Posterior vena cava (tissue), 2 donors: ENCODE data around the gene PROSER2. TPM values are rescaled to one million over a fixed set of nuclear protein-coding genes. Genes with fewer than 3 reads are reported as not detected.

ENCODE experiments used
- DNase-seq: peaks from one replicate; pipeline ENCODE4 v3.0.0-alpha.2; 2020; ENCODE audit warnings: low spot score
- intact Hi-C, 2 donors: fragments of 100-400 bp; cut with DNase I; formaldehyde crosslinking; loops; one replicate each; pipeline versions ENCODE4 v1.14.1 to v1.14.2; 2022 to 2023
- total RNA-seq, 2 donors: library from RNA; stranded (reverse); fragmentation: NEBNext Ultra II Directional; extraction: Animal tissue kit (Norgen Biotek cat#: 25700); gene quantifications; one replicate each; pipeline ENCODE4 v1.2.1, GENCODE V29; 2021
- donor health status: DM: yes; HTN: yes; CAD: no.
- donor health status: DM: yes; HTN: yes; CAD: no.

The PROSER2 gene
- total RNA-seq, 2 donors from 2014 or later = 1.6 to 2.0 TPM

DNA sequence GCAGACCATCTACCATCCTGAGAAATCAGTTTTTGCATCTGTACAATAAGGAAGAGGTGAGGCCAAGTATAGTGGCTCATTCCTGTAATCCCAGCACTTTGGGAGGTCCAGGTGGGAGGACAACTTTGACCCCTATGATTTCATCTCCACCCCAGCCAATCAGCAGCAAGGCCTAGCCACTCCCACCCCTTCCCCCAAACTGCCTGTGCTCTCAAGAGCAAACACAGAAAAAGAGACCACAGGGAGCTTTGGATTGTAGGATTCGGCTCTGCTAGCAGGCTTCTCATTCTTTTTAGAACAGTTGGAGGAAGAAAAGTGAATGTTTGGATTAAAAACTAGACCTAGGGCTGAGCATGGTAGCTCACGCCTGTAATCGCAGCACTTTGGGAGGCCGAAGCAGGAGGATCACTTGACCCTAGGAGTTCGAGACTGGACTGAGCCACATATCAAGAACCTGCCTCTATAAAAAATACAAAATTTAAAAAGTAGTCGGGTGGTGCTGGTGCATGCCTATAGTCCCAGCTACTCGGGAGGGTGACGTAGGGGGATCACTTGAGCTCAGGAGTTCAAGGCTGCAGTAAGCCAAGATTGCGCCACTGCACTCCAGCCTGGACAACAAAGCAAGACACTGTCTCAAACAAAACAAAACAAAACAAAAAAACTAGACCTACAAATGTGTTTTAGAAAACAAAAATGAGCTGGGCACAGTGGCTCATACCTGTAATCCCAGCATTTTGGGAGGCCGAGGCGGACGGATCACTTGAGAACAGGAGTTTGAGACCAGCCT lies 25.1 kb upstream of the PROSER2 start:
- intact Hi-C loops = no loop called here
- no peak for DNase-seq

DNA sequence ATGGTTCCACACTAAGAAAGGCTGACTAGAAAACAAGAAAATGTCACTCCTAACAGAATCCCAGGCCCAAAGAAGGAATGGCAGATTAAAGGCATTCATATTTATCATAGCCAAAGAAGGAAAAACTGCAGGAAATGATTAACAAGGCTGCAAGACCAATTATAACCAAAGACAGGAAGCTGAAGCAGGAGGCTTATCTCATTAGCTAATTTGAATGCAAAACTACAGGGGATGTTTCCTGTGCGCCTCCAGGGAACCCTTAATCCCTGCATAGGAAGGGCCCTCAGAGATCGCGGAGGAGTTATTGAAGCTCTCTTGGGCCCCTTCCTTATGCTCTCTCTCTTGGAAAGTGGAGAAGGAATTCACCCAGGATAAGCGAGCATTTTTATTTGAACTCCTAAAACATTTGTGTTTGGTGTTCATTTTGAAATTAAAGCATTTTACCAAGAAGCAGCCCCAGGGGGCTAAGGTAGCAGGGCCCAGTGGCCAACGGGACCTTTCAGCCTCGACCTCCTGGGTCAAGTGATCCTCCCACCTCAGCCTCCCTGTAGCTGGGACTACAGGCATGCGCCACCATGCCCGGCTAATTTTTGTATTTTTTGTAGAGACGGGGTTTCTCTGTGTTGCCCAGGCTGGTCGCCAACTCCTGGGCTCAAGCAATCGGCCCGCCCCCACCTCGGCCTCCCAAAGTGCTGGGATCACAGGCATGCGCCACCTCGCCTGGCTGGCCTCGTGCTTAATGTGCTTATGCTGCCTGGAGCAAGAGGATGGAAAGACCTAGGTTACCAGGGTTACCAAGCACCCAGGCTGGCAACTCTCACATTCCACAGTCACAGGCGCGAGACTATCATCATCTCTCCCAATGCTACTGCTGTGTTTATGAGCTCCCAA lies 24.1 kb upstream of the PROSER2 start:
- intact Hi-C loops = no loop called here

DNA sequence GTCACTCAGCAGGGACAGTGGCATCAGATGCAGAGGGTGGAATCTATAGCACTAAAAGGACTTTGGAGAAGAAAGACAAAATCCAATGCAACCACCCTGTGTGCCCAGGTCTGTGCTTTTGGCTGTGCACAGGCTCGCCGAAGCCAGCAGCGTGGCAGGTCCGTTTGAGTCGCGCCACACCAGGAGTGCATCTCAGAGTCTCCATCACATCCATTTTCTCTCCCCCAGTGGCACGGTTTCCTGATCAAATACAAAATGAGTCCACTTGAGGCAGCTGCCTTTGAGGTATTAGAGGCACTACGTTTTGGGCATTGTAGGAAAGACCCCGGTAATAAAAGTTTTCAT lies 23.4 kb upstream of the PROSER2 start:
- intact Hi-C loops = no loop called here
- DNase-seq = no peak

More for the DNA sequence above, 24.1 kb upstream of the PROSER2 start:
- DNase-seq = no peak

DNA sequence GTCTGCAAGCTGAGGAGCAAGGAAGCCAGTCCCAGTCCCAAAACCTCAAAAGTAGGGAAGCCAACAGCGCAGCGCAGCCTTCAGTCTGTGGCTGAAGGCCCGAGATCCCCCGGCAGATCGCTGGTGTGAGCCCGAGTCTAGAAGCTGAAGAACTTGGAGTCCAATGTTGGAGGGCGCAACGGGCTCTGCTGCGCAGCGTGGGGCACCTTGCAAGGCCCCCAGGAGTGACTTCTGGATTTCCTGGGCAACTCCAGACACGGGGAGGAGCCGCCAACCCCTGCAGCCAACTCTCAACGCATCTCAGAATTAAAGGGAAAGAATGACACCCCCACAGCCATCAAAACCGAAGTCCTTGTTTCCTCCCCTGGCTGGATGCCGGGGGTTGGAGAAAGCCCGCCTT lies 18.8 kb upstream of the PROSER2 start:
- intact Hi-C loops = no loop called here
- no peak for DNase-seq

DNA sequence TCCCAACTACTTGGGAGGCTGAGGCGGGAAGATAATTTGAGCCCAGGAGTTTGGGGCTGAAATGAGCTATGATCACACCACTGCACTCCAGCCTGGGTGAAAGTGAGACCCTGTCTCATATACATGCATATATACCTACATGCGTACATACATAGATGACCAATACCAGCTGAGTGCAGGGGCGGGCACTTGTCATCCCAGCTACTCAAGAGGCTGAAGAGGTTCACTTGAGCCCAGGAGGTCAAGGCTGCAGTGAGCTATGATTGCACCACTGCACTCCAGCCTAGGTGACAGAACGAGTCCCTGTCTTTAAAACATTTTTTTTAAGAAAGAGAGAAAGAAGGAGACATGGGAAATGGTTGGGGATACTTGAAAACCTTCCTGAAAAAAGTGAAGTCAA lies 17.4 kb upstream of the PROSER2 start:
- no peak for DNase-seq
- intact Hi-C loops = no loop called here

DNA sequence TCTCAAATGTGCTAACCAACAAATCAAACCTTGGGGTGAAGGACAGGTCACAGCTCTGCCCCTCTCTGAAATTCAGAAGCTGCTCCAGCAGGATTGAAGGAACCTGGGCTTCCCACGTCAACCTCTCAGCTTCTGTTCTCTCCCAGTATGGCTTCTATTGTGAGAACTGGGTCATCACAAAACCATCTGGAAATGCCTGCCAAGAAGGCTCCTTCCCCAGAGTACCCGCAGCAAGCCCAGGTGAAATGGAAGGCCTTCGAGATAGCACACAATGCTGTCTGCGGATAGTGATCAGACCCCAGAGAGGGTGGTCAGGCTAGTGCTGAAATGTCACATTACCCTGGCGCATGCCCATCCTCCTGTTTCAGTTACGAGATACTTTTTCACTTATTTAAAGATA lies 16.4 kb upstream of the PROSER2 start:
- intact Hi-C loops = no loop called here
- no peak for DNase-seq

DNA sequence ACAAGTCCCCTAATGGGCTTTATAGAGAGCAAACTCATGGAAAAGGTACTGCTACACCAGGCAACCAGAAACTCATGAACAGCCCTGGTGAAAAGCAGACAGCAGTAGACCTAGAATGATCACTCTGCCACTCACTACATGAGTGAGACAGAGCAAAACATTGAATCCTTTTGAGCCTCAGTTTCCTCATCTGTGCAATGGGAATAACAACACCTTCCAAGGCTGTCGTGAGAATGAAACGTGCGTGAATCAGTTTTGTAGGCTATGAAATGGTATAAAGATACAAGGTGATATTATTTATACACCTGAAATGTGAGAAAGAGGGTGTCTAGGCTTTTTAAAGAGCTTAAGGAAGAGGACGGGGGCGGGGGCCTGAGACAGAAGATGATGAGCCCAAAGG lies 14.3 kb upstream of the PROSER2 start:
- no peak for DNase-seq
- intact Hi-C loops = no loop called here

DNA sequence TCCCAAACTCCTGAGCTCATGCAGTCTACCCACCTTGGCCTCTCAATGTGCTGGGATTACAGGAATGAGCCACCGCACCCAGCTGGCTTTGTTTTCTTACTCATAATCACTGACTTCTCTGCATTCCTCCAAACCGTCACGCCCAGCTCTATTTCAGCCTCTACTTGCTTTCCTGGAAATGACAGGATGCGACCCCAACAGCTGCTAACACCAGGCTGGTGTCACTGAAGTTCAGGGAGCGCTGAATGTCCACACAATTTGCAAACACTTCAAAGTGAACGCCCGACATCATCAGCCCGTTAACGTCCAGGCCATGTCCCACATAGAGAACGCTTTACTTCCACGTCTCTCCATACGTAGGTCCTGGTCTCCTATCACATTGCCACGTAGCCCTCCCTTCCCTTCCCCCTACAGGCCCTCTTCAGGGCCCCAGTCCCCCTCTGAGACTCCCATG lies 12.8 kb upstream of the PROSER2 start:
- intact Hi-C loops = no loop called here
- no peak for DNase-seq

DNA sequence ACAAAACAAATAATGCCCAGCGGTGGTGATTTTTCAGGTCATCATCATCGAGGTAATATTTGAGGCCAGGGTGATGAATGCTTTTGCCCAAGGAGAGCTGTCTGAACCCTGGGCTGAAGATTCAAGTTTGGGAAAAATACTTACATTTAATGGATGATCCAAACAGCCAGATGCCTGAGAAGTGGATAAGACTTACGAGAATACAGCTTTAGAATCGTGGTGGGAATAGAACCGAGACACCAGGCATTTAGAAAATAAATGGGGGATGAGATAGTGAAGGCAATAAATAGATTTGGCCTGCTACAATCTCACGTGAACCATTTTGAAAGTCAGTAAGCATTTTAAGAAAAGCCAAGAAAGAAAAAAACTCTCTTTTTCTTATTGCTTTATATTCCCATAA lies 12.2 kb upstream of the PROSER2 start:
- no peak for DNase-seq
- intact Hi-C loops = no loop called here

DNA sequence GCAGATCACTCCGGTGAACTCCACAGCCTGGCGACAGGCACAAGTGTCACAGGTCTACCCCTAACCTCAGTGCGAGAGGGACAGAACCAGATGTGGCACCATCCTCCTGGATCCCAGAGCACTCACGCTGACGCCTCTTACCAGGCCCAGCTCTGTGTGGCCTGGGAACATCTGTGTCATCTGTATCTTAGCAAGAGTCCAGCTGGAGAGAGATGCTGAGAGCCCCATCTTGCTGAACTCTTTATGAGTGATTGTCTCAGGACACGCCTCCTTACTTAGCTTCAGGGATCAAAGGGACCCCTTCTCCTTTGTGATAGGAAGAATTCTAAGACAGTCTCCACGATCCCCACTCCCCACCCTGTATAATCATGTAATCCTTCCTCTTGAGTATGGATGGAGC lies 10.0 kb upstream of the PROSER2 start:
- intact Hi-C loops = no loop called here
- no peak for DNase-seq

DNA sequence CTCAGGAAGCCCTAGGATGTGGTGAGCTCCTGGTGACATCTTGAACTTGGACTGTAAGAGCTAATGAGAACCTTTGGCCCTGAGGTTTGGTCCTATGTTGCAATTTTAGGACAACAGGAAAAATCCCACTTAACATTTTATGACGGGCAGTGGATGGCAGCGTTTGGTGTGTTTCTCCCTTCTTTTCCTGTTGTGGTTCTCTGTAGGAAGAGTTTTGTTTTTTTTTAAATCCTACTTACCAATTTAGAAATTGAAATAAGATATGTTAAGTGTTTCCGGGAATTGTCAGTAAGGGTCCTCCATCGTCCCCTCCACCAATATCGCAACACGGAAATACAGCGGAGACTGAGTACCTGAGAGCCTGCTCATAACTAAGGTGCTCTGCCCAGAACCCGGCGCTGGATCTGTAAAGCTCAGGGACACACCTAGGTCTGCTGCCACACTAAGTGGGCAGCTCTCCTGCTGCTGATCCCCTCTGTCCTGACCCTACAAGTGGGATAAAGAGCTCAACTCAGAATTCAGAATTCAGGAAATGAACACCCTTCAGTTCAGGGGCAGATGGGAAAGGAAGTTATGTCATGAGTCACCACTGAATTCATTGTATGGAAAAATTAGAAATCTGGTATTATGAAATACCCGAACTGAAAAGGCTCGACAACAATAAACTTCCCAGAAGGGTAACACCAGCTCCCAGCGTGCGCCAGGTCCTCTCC lies 9.1 kb upstream of the PROSER2 start:
- DNase-seq = no peak
- intact Hi-C loops = no loop called here

DNA sequence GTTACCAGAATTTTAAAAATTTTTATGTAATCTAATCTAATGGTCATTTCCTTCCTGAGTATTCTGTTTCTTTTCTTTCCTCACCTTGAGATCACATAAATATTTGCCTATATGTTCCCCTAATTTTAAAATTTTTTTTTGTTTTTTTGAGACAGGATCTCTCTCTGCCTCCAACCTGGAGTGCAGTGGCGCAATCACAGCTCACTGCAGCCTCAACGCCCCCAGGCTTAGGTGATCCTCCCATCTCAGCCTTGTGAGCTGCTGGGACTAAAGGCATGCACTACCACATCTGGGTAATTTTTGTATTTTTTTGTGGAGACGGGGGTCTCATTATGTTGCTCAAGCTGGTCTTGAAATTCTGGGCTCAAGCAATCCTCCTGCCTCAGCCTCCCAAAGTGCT lies 4.1 kb upstream of the PROSER2 start:
- DNase-seq = no peak
- intact Hi-C loops = no loop called here

DNA sequence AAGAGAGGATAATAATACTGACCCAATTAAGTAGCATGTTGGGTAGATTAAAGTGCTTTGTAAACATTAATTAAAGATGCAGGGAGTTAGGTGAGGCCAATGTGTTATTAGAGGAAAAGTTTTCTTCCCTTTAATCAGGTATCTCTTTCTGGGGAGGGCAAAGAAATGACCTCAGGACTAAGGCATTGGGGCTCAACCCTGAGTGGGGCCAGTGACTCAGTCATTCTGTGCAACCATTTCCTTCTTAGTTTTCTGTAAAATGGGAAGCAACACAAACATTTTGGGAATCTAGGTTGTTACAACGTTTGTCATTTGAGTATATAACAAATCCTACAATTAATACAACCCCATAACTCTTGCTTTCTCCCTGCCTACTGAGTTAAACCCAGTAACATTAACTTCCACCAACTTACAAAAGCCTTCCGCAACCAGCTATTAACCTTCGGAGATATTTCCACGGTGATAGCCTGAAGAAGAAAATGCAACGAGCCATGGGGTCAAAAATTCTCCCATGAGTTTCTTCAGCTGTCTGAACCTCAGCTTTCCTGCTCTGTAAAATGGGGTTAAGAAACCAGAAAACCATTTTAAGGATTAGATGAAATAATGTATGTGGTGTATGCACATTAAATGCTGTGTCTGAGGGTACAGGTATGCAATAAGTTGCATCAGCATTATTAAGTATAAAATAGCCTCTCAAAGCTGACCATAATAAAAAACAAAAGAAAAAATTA lies 965 bp upstream of the PROSER2 start:
- no peak for DNase-seq
- intact Hi-C loops = no loop called here

DNA sequence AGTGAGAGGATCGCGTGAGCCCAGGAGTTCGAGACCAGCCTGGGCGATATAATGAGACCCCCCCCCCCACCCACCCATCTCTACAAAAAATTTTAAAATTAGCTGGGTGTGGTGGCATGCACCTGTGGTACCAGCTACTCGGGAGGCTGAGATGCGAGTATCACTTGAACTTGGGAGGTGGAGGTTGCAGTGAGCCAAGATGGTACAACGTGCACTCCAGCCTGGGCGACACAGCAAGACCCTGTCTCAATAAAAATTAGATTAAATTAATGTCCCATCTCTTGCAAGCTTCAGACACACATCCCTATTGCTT lies 391 bp upstream of the PROSER2 start:
- no peak for DNase-seq
- intact Hi-C loops = no loop called here

DNA sequence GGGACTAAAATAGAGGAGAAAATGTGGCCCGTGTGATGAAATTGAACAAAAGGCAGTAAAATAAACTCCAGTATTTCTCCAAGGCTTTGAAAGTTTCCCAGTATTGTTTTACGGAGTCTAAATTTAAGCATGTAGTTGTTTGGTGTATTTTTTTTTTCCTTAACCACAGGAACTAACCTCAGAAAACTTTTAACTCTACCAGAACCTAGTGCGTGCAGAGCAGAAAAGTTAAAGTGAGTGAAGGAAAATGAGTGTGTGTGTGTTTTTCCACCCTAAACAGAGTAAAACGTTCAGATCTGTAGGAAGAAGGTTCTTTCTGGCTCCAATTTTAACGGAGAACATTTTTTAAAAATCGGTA lies 812 bp downstream of the PROSER2 start:
- intact Hi-C loops = no loop called here
- no peak for DNase-seq

DNA sequence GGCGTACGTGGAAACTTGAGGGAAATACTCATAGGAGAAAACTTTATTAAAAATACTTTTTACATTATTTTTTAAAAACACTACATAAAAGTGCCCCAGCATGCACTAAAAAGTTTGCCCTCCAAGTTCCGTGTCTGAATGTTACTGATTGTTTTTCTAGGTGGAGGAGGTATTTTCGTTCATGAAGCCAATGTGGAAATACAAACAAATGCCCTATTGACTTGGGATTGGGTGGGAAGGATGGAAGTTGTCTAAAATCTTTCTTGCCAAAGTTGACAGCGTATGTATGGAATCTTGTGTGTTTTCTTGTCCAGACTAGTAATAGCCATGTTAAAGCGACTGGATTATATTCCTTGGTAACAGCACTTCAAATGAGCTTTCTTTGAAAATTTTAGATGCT lies 1.2 kb downstream of the PROSER2 start:
- DNase-seq = no peak
- intact Hi-C loops = no loop called here

DNA sequence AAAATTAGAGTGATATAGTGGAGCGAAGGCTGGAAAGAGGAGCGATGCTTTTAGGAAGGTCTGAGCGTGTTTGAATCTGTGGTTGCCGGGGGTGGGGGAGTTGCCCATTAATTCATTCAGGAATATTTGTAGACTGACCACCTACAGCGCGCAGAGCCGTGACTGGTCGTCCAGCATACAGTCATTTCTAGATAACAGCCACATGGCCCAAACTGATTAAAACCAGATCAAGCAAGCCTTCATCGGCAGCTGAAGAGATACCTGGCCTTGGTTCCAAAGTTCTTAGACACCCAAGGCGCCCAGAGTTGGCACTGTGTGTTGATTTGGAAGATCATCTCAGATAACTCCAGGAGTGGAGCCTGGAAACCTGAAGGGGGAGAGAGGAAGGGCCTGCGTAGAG lies 1.7 kb downstream of the PROSER2 start:
- no peak for DNase-seq
- intact Hi-C loops = no loop called here

DNA sequence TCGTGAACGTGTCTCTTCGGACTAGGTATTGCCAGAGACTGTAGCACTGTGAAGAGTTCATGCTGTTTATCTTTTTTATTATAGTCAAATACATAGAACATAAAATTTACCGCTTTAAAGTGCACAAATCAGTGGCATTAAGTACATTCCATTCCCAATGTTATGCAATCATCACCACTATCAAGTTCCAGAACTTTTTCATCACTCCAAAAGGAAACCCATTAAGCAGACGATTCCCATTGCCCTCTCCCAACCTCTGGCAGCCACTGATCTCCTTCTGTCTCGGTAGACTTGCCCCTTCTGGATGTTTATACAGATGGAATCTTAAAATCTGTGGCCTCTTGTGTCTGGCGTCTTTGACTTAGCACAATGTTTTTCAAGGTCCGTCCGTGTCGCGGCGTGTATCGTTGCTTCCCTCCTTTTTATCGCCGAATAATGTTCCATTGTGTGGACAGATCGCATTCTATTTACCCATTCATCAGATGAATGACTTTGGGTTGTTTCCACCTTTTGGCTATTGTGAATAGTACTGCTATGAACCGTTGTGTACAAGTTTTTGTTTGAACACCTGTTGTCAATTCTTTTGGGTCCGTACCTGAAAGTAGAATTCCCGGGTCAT lies 2.7 kb downstream of the PROSER2 start:
- no peak for DNase-seq
- intact Hi-C loops = no loop called here

DNA sequence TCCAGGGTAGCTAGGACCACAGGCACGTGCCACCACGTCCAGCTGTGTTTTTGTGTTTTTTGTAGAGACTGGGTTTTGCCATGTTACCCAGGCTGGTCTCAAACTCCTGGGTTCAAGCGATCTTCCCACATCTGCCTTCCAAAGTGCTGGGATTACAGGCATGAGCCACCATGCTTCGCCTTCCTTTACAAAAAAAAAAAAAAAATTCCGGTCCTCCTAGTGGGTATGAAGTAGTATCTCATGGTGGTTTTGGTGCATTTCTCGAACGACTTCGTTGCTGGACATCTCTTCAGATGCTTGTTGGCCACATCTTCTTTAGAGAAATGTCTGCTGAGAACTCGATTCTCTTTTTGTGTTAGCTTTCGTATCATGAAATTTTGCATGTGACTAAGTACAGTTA lies 3.9 kb downstream of the PROSER2 start:
- no peak for DNase-seq
- intact Hi-C loops = no loop called here
